NCI-H2227 (cell line): Measurements from ENCODE around the gene RAB28.

Experiments used
- DNase-seq: peaks from one replicate; lab custom pipeline; 2025; ENCODE audit not compliant: unreplicated experiment; lab: John Stamatoyannopoulos, UW

Gene RAB28

DNA sequence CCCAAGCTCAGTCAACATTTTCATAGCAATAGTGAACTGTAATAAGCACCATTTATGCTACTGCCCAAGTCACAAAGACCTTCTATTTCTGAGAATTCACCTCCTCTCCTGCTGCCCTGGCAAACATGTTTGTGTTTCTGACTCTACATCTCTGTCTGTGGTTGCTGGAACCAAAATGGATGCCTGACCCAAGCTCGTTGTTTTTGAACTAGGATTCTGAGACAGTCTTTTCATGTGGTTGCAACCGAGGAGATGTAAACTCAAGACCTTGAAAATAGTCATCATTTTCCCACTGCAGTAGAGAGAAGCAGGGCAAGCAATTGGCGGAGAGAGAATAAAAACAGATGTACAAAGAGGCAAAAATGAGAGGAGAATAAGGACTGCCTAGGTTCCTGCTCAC is 160.2 kb downstream of the RAB28 start:
- DNase-seq: no peak

GRCh38 chr4:13322681-13323101 is 161.4 kb downstream of the RAB28 start:
- no peak for DNase-seq
